Mesendoderm (in vitro differentiated cells): ENCODE results near the gene TRDN.

ENCODE experiments used
- DNase-seq: peaks from one replicate; pipeline ENCODE4 v3.0.0; 2013
- H2AK5ac ChIP-seq: 2 replicates; pipeline ENCODE4 v1.6.1; 2013; ENCODE audit warnings: low read length, inconsistent platforms
- H2BK120ac ChIP-seq: 2 replicates; pipeline ENCODE4 v1.6.1; 2013; ENCODE audit warnings: low read depth, mild to moderate bottlenecking, low read length, moderate library complexity, mixed read lengths
- H2BK15ac ChIP-seq: replicated peaks from 2 replicates; pipeline ENCODE4 v1.6.1; 2013; ENCODE audit warnings: low read depth, mild to moderate bottlenecking, moderate library complexity
- H2BK5ac ChIP-seq: 2 replicates; pipeline ENCODE4 v1.6.1; 2013; ENCODE audit warnings: low read length, inconsistent platforms
- H3K18ac ChIP-seq: 2 replicates; pipeline ENCODE4 v1.6.1; 2013; ENCODE audit warnings: mild to moderate bottlenecking, low read length, mixed read lengths
- H3K23ac ChIP-seq: one replicate; pipeline ENCODE4 v1.6.1; 2013; ENCODE audit warnings: low read length
- H3K27ac ChIP-seq: 2 replicates; pipeline ENCODE4 v1.5.1; 2013; ENCODE audit warnings: low read depth, mild to moderate bottlenecking, inconsistent platforms, low read length, moderate library complexity
- H3K27me3 ChIP-seq: 2 replicates; pipeline ENCODE4 v1.6.1; 2013; ENCODE audit warnings: low read length, control low read depth, mild to moderate bottlenecking, inconsistent platforms; ENCODE audit not compliant: insufficient read depth, poor library complexity
- H3K36me3 ChIP-seq: 2 replicates; pipeline ENCODE4 v1.6.1; 2013; ENCODE audit warnings: low read length, inconsistent platforms; ENCODE audit not compliant: control insufficient read depth, insufficient read depth
- H3K4ac ChIP-seq: one replicate; pipeline ENCODE4 v1.6.1; 2013; ENCODE audit warnings: low read depth, mild to moderate bottlenecking, low read length, moderate library complexity
- H3K4me1 ChIP-seq: 2 replicates; pipeline ENCODE4 v1.6.1; 2013; ENCODE audit warnings: low read depth, low read length, inconsistent platforms; ENCODE audit not compliant: control insufficient read depth
- H3K4me2 ChIP-seq: 2 replicates; pipeline ENCODE4 v1.6.1; 2013; ENCODE audit warnings: low read length
- H3K4me3 ChIP-seq: 2 replicates; pipeline ENCODE4 v1.5.1; 2013; ENCODE audit warnings: mild to moderate bottlenecking, low read length
- H3K56ac ChIP-seq: one replicate; pipeline ENCODE4 v1.6.1; 2013; ENCODE audit warnings: low read length
- H3K79me1 ChIP-seq: 2 replicates; pipeline ENCODE4 v1.6.1; 2013; ENCODE audit warnings: low read length, inconsistent platforms
- H3K79me2 ChIP-seq: 2 replicates; pipeline ENCODE4 v1.6.1; 2013; ENCODE audit warnings: mild to moderate bottlenecking, low read length; ENCODE audit not compliant: control insufficient read depth, insufficient read depth
- H3K9ac ChIP-seq: 2 replicates; pipeline ENCODE4 v1.6.1; 2013; ENCODE audit warnings: low read length, inconsistent platforms
- H4K5ac ChIP-seq: one replicate; pipeline ENCODE4 v1.6.1; 2013; ENCODE audit warnings: low read length
- H4K8ac ChIP-seq: one replicate; pipeline ENCODE4 v1.6.1; 2013; ENCODE audit warnings: low read depth, mild to moderate bottlenecking, control low read depth, low read length, moderate library complexity
- WGBS: extraction: QIAGEN DNeasy Blood & Tissue Kit; methylation state at CpG from one replicate; pipeline ENCODE4 v1.1.7; 2013; ENCODE audit warnings: low lambda C conversion rate, missing lambda C conversion rate; ENCODE audit not compliant: insufficient coverage; ENCODE audit errors: extremely low coverage; 5-methylcytosine and 5-hydroxymethylcytosine counted together

Gene TRDN

DNA sequence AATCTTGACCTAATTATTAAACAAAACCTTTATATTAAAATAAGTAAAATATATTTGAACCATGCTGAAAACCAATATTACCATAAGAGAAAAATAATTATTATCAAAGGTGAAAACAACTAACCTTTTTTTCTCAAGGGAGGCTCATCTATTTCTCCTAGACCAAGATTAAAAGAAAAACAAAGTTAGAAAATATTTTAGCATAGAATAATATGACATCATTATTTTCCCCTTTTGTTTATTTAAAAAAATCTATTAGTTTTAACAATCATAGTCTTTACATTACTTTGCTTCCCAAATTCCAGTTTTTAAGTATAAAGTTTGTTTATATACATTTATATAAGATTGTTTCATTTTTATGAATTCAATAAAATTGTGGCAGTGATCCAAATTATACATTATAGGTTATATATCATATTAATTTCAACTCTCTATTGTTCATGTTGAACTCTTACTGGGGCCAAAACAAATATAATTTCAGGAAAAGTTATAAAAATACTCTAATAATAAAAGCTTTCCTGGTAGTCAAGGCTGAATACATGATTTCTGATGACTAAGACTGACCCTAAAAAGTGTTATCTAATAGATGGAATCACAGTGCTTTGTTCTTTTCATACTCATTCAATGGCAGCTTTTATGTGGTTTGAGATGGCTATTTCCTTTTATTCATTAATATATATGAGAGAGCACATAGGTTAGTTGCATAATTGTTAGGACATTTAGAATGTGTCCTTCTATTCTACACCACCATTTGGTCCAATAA is 89.4 kb downstream of the TRDN start:
- Histone ChIP-seq H2AK5ac (no peak overlapping the region), H3K79me2 (no peaks in the 10 kb centered on the region), H2BK15ac (no peak overlapping the region)

DNA sequence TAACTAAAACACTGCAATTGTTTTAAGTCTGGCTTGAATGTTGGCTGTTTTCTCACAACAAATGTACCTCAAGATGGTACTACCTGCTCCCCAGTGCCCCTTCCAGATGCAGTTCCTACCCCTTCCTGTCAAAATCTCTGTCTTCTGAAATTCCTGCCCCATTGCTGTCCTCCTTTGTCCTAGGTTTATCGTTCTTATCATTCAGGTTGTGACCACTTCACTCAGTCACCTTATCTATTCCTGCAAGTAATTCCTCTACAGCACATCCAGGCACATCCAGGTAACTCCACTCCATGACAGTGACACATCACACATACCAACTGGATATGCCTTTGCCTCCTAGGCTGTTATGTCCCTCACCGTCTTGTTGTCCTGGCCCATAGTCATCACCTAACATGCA is 90.2 kb downstream of the TRDN start:
- no peak overlapping the region for H3K23ac ChIP-seq
- no peak overlapping the region for H3K4me3 ChIP-seq
- no peak overlapping the region for H3K27ac ChIP-seq
- H3K36me3 ChIP-seq = no peaks in the 10 kb centered on the region
- H3K4ac ChIP-seq = no peak overlapping the region
- no peak overlapping the region for H3K56ac ChIP-seq
- H2BK5ac ChIP-seq = no peak overlapping the region
- no CpG with 5 or more reads among the region's 2 CpGs for WGBS
- no peaks in the 10 kb centered on the region for H3K27me3 ChIP-seq
- no peak overlapping the region for H3K4me2 ChIP-seq
- no peaks in the 10 kb centered on the region for H3K79me2 ChIP-seq
- H4K8ac ChIP-seq = no peak overlapping the region
- H2BK120ac ChIP-seq = no peak overlapping the region
- no peak overlapping the region for H4K5ac ChIP-seq
- H3K4me1 ChIP-seq = peaks cover 4% of the 10 kb centered on the region
- no peak overlapping the region for H2BK15ac ChIP-seq
- H2AK5ac ChIP-seq = no peak overlapping the region
- no peaks in the 10 kb centered on the region for H3K79me1 ChIP-seq
- H3K18ac ChIP-seq = no peak overlapping the region
- H3K9ac ChIP-seq = no peak overlapping the region
- DNase-seq = peak; percentile 70

More for the DNA sequence above, 89.4 kb downstream of the TRDN start:
- Histone ChIP-seq H3K4me3 (no peak overlapping the region), H3K23ac (no peak overlapping the region), H3K9ac (no peak overlapping the region), H4K8ac (no peak overlapping the region), H2BK120ac (no peak overlapping the region), H2BK5ac (no peak overlapping the region), H3K36me3 (no peaks in the 10 kb centered on the region), H4K5ac (no peak overlapping the region), H3K18ac (no peak overlapping the region), H3K4me1 (peaks cover 4% of the 10 kb centered on the region), H3K56ac (no peak overlapping the region), H3K4ac (no peak overlapping the region), H3K27me3 (no peaks in the 10 kb centered on the region), H3K4me2 (no peak overlapping the region), H3K79me1 (no peaks in the 10 kb centered on the region), H3K27ac (no peak overlapping the region)
- no peak for DNase-seq

DNA sequence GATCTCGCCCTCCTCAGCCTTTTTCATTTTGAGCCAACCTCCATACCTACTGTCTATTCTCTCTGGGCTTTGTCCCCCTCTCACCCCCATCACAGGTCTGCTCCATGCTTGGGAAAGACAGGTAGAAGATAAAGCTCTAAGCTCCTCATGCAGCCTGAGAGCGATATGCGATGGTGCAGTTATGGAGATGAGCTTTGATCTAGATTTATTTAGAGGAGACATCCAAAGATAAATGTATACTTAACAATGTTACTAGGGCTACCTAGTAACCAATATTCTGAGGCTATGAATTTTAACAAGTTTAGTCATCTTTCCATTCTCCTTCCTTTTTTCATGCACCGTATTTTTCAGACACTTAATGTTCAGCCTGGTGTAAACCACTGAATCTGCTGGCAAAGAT is 95.3 kb downstream of the TRDN start:
- Histone ChIP-seq H3K4me3 (no peak overlapping the region), H3K27ac (no peak overlapping the region), H3K23ac (no peak overlapping the region), H3K4me2 (no peak overlapping the region), H3K4ac (no peak overlapping the region), H2BK15ac (no peak overlapping the region), H4K8ac (no peak overlapping the region), H3K56ac (no peak overlapping the region), H3K27me3 (no peaks in the 10 kb centered on the region), H3K9ac (no peak overlapping the region), H3K79me1 (no peaks in the 10 kb centered on the region), H4K5ac (no peak overlapping the region), H2BK120ac (no peak overlapping the region), H2AK5ac (no peak overlapping the region), H3K4me1 (no peaks in the 10 kb centered on the region), H3K79me2 (no peaks in the 10 kb centered on the region), H2BK5ac (no peak overlapping the region), H3K18ac (no peak overlapping the region), H3K36me3 (no peaks in the 10 kb centered on the region)
- DNase-seq = no peak
- WGBS = no CpG with 5 or more reads among the region's 4 CpGs

DNA sequence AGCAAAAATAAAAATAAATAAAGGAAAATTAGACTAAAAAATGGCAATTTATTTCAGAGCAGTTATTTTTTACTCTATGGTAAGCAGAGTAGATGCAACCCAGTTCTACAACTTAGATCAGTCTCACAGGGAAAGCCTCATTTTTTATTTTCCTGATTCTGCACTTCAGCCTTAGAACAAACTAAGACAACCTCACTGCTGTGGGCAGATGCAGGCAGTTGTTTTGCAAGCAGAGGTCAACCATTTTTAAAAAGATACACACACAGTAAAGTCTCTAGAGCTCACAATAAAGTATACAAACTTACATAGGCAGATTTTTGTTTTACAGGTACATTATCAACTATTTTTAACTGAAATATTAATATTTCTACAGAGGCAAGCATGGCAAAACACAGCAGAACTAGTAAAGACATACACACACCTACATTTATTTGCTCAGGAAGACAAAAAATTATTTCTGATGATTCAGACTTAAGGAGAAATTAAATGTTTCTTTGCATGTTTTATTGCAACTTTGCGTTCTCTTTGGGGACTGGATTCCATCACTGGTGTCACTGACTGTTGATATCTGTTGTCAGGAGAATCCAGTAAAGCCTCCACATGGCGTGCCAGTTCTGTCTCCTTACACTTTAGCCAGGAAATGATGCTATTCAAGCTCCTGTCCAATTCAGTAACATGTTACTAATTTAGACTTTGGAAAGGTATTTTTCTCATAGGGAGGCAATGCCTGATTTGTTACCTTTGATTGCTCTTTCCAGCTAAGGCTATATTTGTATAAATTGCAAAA is 102.7 kb downstream of the TRDN start:
- no peak overlapping the region for H3K56ac ChIP-seq
- H4K8ac ChIP-seq = no peak overlapping the region
- H3K18ac ChIP-seq = no peak overlapping the region
- no peak overlapping the region for H2BK5ac ChIP-seq
- H2BK15ac ChIP-seq = no peak overlapping the region
- DNase-seq = no peak
- H3K4ac ChIP-seq = no peak overlapping the region
- no peak overlapping the region for H3K27ac ChIP-seq
- H3K27me3 ChIP-seq = no peaks in the 10 kb centered on the region
- no peak overlapping the region for H4K5ac ChIP-seq
- H3K79me1 ChIP-seq = no peaks in the 10 kb centered on the region
- H2BK120ac ChIP-seq = no peak overlapping the region
- no CpG with 5 or more reads among the region's 2 CpGs for WGBS
- H3K23ac ChIP-seq = no peak overlapping the region
- no peaks in the 10 kb centered on the region for H3K36me3 ChIP-seq
- H3K4me3 ChIP-seq = no peak overlapping the region
- H2AK5ac ChIP-seq = no peak overlapping the region
- H3K4me2 ChIP-seq = no peak overlapping the region
- no peaks in the 10 kb centered on the region for H3K79me2 ChIP-seq
- H3K9ac ChIP-seq = no peak overlapping the region
- H3K4me1 ChIP-seq = peaks cover 2% of the 10 kb centered on the region

DNA sequence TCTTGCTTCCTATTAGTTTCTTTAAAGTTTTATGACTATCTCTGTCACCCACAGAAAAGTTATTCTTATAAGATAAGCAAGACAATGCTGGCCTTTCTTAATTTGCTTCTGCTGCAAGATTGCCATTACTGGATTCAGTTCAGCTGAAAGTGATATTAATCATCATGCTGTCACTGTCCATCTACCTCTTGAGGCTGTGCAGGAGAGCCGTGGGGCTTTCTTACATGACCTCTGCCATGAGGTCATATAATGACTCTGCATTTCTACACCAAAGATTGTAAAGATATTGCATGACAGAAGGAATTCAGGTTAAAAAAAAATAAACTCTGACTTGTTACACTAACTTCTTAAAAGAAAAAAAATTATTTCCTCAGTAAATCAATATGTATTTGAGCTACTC is 106.9 kb downstream of the TRDN start:
- Histone ChIP-seq H3K36me3 (no peaks in the 10 kb centered on the region), H3K4me3 (no peak overlapping the region), H3K27me3 (no peaks in the 10 kb centered on the region), H3K79me2 (no peaks in the 10 kb centered on the region), H2BK15ac (no peak overlapping the region), H3K18ac (no peak overlapping the region), H3K56ac (no peak overlapping the region), H4K5ac (no peak overlapping the region), H2BK5ac (no peak overlapping the region), H3K4ac (peak overlapping the region; percentile 81), H4K8ac (no peak overlapping the region), H3K4me1 (peaks cover 2% of the 10 kb centered on the region), H2BK120ac (no peak overlapping the region), H3K4me2 (no peak overlapping the region), H3K27ac (no peak overlapping the region), H3K9ac (no peak overlapping the region), H2AK5ac (no peak overlapping the region), H3K79me1 (no peaks in the 10 kb centered on the region), H3K23ac (no peak overlapping the region)
- WGBS = no CpG with 5 or more reads among the region's 1 CpG
- DNase-seq = peak; percentile 41
